ENCODE results near the gene CBX2. TPM values are rescaled to one million over a fixed set of nuclear protein-coding genes. Genes with fewer than 3 reads are reported as not detected.

Gene CBX2
- total RNA-seq, 1 donor from 2014 or later = 5.7 TPM

- H3K4me3 ChIP-seq (ENCODE audit: low read length in 3 of 3) = no peak overlapping the region
- H3K27me3 ChIP-seq (ENCODE audit: control insufficient read depth in 3 of 3, insufficient read depth in 3 of 3, low read length in 3 of 3) = peaks cover 82 to 93% (median 86%) of the 10 kb centered on the region in 3 donors
These were observed 34.7 kb downstream of the CBX2 start for GRCh38 chr17:79812353-79813258.

GRCh38 chr17:79813297-79814126 is 35.6 kb downstream of the CBX2 start:
- Histone ChIP-seq H3K4me3 (ENCODE audit: low read length in 3 of 3) (no peak overlapping the region), H3K27me3 (ENCODE audit: control insufficient read depth in 3 of 3, insufficient read depth in 3 of 3, low read length in 3 of 3) (peaks cover 82 to 90% (median 86%) of the 10 kb centered on the region in 3 donors), H3K9ac (ENCODE audit: low read depth in 1 of 3, low read length in 3 of 3) (no peak overlapping the region), H3K36me3 (ENCODE audit: control insufficient read depth in 3 of 3, insufficient read depth in 3 of 3, low read length in 3 of 3) (no peaks in the 10 kb centered on the region), H3K9me3 (ENCODE audit: control insufficient read depth in 3 of 3, low read length in 3 of 3) (no peaks in the 10 kb centered on the region), H3K27ac (ENCODE audit: low read depth, low read length) (no peak overlapping the region), H3K4me1 (ENCODE audit: control insufficient read depth in 3 of 3, insufficient read depth in 3 of 3, low read length in 3 of 3) (peaks cover 16 to 36% (median 24%) of the 10 kb centered on the region in 3 donors)

More at GRCh38 chr17:79812353-79813258, 34.7 kb downstream of the CBX2 start:
- no peak overlapping the region for H3K27ac ChIP-seq (ENCODE audit: low read depth, low read length)
- no peaks in the 10 kb centered on the region for H3K36me3 ChIP-seq (ENCODE audit: control insufficient read depth in 3 of 3, insufficient read depth in 3 of 3, low read length in 3 of 3)
- no peaks in the 10 kb centered on the region for H3K9me3 ChIP-seq (ENCODE audit: control insufficient read depth in 3 of 3, low read length in 3 of 3)
- peaks cover 16 to 36% (median 24%) of the 10 kb centered on the region in 3 donors for H3K4me1 ChIP-seq (ENCODE audit: control insufficient read depth in 3 of 3, insufficient read depth in 3 of 3, low read length in 3 of 3)
- no peak overlapping the region for H3K9ac ChIP-seq (ENCODE audit: low read depth in 1 of 3, low read length in 3 of 3)

GRCh38 chr17:79814127-79814973 is 36.4 kb downstream of the CBX2 start:
- Histone ChIP-seq H3K36me3 (ENCODE audit: control insufficient read depth in 3 of 3, insufficient read depth in 3 of 3, low read length in 3 of 3) (no peaks in the 10 kb centered on the region), H3K27ac (ENCODE audit: low read depth, low read length) (no peak overlapping the region), H3K9me3 (ENCODE audit: control insufficient read depth in 3 of 3, low read length in 3 of 3) (no peaks in the 10 kb centered on the region), H3K4me1 (ENCODE audit: control insufficient read depth in 3 of 3, insufficient read depth in 3 of 3, low read length in 3 of 3) (peaks cover 16 to 32% (median 24%) of the 10 kb centered on the region in 3 donors), H3K4me3 (ENCODE audit: low read length in 3 of 3) (no peak overlapping the region), H3K27me3 (ENCODE audit: control insufficient read depth in 3 of 3, insufficient read depth in 3 of 3, low read length in 3 of 3) (peaks cover 76 to 86% (median 85%) of the 10 kb centered on the region in 3 donors), H3K9ac (ENCODE audit: low read depth in 1 of 3, low read length in 3 of 3) (no peak overlapping the region)

- Histone ChIP-seq H3K36me3 (ENCODE audit: control insufficient read depth in 3 of 3, insufficient read depth in 3 of 3, low read length in 3 of 3) (no peaks in the 10 kb centered on the region), H3K4me3 (ENCODE audit: low read length in 3 of 3) (no peak overlapping the region), H3K27me3 (ENCODE audit: control insufficient read depth in 3 of 3, insufficient read depth in 3 of 3, low read length in 3 of 3) (peaks cover 81 to 84% (median 83%) of the 10 kb centered on the region in 3 donors), H3K27ac (ENCODE audit: low read depth, low read length) (no peak overlapping the region), H3K9ac (ENCODE audit: low read depth in 1 of 3, low read length in 3 of 3) (no peak overlapping the region), H3K4me1 (ENCODE audit: control insufficient read depth in 3 of 3, insufficient read depth in 3 of 3, low read length in 3 of 3) (peaks cover 16 to 30% (median 24%) of the 10 kb centered on the region in 3 donors), H3K9me3 (ENCODE audit: control insufficient read depth in 3 of 3, low read length in 3 of 3) (no peaks in the 10 kb centered on the region)
These were observed 37.3 kb downstream of the CBX2 start for GRCh38 chr17:79814974-79815835.

- H3K4me1 ChIP-seq (ENCODE audit: control insufficient read depth in 3 of 3, insufficient read depth in 3 of 3, low read length in 3 of 3) = peaks cover 16 to 30% (median 21%) of the 10 kb centered on the region in 3 donors
These were observed 38.0 kb downstream of the CBX2 start for GRCh38 chr17:79815836-79816461.

GRCh38 chr17:79818026-79818758 is 40.2 kb downstream of the CBX2 start:
- Histone ChIP-seq H3K4me1 (ENCODE audit: control insufficient read depth in 3 of 3, insufficient read depth in 3 of 3, low read length in 3 of 3) (peaks cover 6 to 10% (median 7%) of the 10 kb centered on the region in 3 donors), H3K9me3 (ENCODE audit: control insufficient read depth in 3 of 3, low read length in 3 of 3) (no peaks in the 10 kb centered on the region), H3K9ac (ENCODE audit: low read depth in 1 of 3, low read length in 3 of 3) (no peak overlapping the region), H3K27ac (ENCODE audit: low read depth, low read length) (no peak overlapping the region), H3K4me3 (ENCODE audit: low read length in 3 of 3) (no peak overlapping the region), H3K36me3 (ENCODE audit: control insufficient read depth in 3 of 3, insufficient read depth in 3 of 3, low read length in 3 of 3) (no peaks in the 10 kb centered on the region), H3K27me3 (ENCODE audit: control insufficient read depth in 3 of 3, insufficient read depth in 3 of 3, low read length in 3 of 3) (peaks cover 57 to 60% (median 57%) of the 10 kb centered on the region in 3 donors)

More at GRCh38 chr17:79815836-79816461, 38.0 kb downstream of the CBX2 start:
- peaks cover 74 to 80% (median 78%) of the 10 kb centered on the region in 3 donors for H3K27me3 ChIP-seq (ENCODE audit: control insufficient read depth in 3 of 3, insufficient read depth in 3 of 3, low read length in 3 of 3)
- H3K27ac ChIP-seq (ENCODE audit: low read depth, low read length) = no peak overlapping the region
- H3K9ac ChIP-seq (ENCODE audit: low read depth in 1 of 3, low read length in 3 of 3) = no peak overlapping the region
- H3K9me3 ChIP-seq (ENCODE audit: control insufficient read depth in 3 of 3, low read length in 3 of 3) = no peaks in the 10 kb centered on the region
- no peaks in the 10 kb centered on the region for H3K36me3 ChIP-seq (ENCODE audit: control insufficient read depth in 3 of 3, insufficient read depth in 3 of 3, low read length in 3 of 3)
- H3K4me3 ChIP-seq (ENCODE audit: low read length in 3 of 3) = no peak overlapping the region

- Histone ChIP-seq H3K9ac (ENCODE audit: low read depth in 1 of 3, low read length in 3 of 3) (no peak overlapping the region), H3K9me3 (ENCODE audit: control insufficient read depth in 3 of 3, low read length in 3 of 3) (no peaks in the 10 kb centered on the region), H3K4me3 (ENCODE audit: low read length in 3 of 3) (no peak overlapping the region), H3K4me1 (ENCODE audit: control insufficient read depth in 3 of 3, insufficient read depth in 3 of 3, low read length in 3 of 3) (peaks cover 6 to 10% (median 7%) of the 10 kb centered on the region in 3 donors), H3K27me3 (ENCODE audit: control insufficient read depth in 3 of 3, insufficient read depth in 3 of 3, low read length in 3 of 3) (peaks cover 52 to 56% (median 53%) of the 10 kb centered on the region in 3 donors), H3K27ac (ENCODE audit: low read depth, low read length) (no peak overlapping the region), H3K36me3 (ENCODE audit: control insufficient read depth in 3 of 3, insufficient read depth in 3 of 3, low read length in 3 of 3) (no peaks in the 10 kb centered on the region)
These were observed 41.1 kb downstream of the CBX2 start for GRCh38 chr17:79819085-79819484.

Measured in skeletal muscle tissue (tissue), 4 donors.